H7 (cell line): Measurements from ENCODE around the gene SOAT2. TPM values are rescaled to one million over a fixed set of nuclear protein-coding genes. Genes with fewer than 3 reads are reported as not detected.

Experiments used
- DNase-seq: peaks from one replicate; pipeline ENCODE4 v3.0.0; 2012
- H3K27me3 ChIP-seq: 2 replicates; pipeline ENCODE4 v1.6.0; 2011; ENCODE audit warnings: mild to moderate bottlenecking, low read length; ENCODE audit not compliant: control insufficient read depth, insufficient read depth
- H3K36me3 ChIP-seq: replicated peaks from 2 replicates; pipeline ENCODE4 v1.5.1; 2011; ENCODE audit warnings: low read length; ENCODE audit not compliant: control insufficient read depth, insufficient read depth
- H3K4me3 ChIP-seq: 2 replicates; pipeline ENCODE4 v1.5.1; 2011; ENCODE audit warnings: low read depth, mild to moderate bottlenecking, control low read depth, low read length, moderate library complexity; ENCODE audit not compliant: insufficient read depth
- total RNA-seq: library from RNA; depleted of rRNA; stranded (reverse); fragments of >200 nt; shearing (Covaris generic); gene quantifications from 2 replicates; pipeline ENCODE4 v1.2.3, GENCODE V29; 2014

Gene SOAT2
- total RNA-seq, 1 experiment from 2014 or later: not detected

GRCh38 chr12:53123578-53124351 lies 20.5 kb downstream of the SOAT2 start:
- DNase-seq: peak; percentile 17
- Histone ChIP-seq H3K27me3 (peaks cover 3% of the 10 kb centered on the region), H3K4me3 (no peak overlapping the region), H3K36me3 (no peaks in the 10 kb centered on the region)

GRCh38 chr12:53124352-53124723 lies 21.1 kb downstream of the SOAT2 start:
- Histone ChIP-seq H3K27me3 (peaks cover 1% of the 10 kb centered on the region; the same call in 1 of the 2 replicates), H3K4me3 (no peak overlapping the region), H3K36me3 (no peaks in the 10 kb centered on the region)
- DNase-seq: no peak

GRCh38 chr12:53127169-53127568 lies 23.9 kb downstream of the SOAT2 start:
- Histone ChIP-seq H3K27me3 (peaks cover 1% of the 10 kb centered on the region; the same call in 1 of the 2 replicates), H3K36me3 (no peaks in the 10 kb centered on the region), H3K4me3 (no peak overlapping the region)
- peak; percentile 1 for DNase-seq

GRCh38 chr12:53128780-53129569 lies 25.7 kb downstream of the SOAT2 start:
- DNase-seq: peak; percentile 6
- Histone ChIP-seq H3K27me3 (peaks cover 1% of the 10 kb centered on the region; the same call in 1 of the 2 replicates), H3K36me3 (no peaks in the 10 kb centered on the region), H3K4me3 (no peak overlapping the region)

- peak; percentile 1 for DNase-seq
- Histone ChIP-seq H3K4me3 (no peak overlapping the region), H3K27me3 (0 out of 2 replicates have a peak, but pooled peaks cover 1% of the 10 kb centered on the region), H3K36me3 (no peaks in the 10 kb centered on the region)
These were observed 28.6 kb downstream of the SOAT2 start for GRCh38 chr12:53131844-53132243.

GRCh38 chr12:53133722-53134121 lies 30.4 kb downstream of the SOAT2 start:
- no peaks in the 10 kb centered on the region for H3K27me3 ChIP-seq
- no peaks in the 10 kb centered on the region for H3K36me3 ChIP-seq
- no peak for DNase-seq
- H3K4me3 ChIP-seq: no peak overlapping the region

GRCh38 chr12:53143355-53143754 lies 40.1 kb downstream of the SOAT2 start:
- no peak overlapping the region for H3K4me3 ChIP-seq
- no peaks in the 10 kb centered on the region for H3K27me3 ChIP-seq
- DNase-seq: peak; percentile 5
- no peaks in the 10 kb centered on the region for H3K36me3 ChIP-seq

GRCh38 chr12:53145383-53146260 lies 42.3 kb downstream of the SOAT2 start:
- H3K4me3 ChIP-seq: no peak overlapping the region
- no peaks in the 10 kb centered on the region for H3K36me3 ChIP-seq
- no peaks in the 10 kb centered on the region for H3K27me3 ChIP-seq
- DNase-seq: no peak

- DNase-seq: no peak
- H3K27me3 ChIP-seq: no peaks in the 10 kb centered on the region
- H3K4me3 ChIP-seq: no peak overlapping the region
- H3K36me3 ChIP-seq: no peaks in the 10 kb centered on the region
These were observed 43.9 kb downstream of the SOAT2 start for GRCh38 chr12:53147181-53147580.

GRCh38 chr12:53147653-53148052 lies 44.4 kb downstream of the SOAT2 start:
- Histone ChIP-seq H3K4me3 (no peak overlapping the region), H3K36me3 (no peaks in the 10 kb centered on the region), H3K27me3 (no peaks in the 10 kb centered on the region)
- DNase-seq: no peak

GRCh38 chr12:53151039-53151438 lies 47.8 kb downstream of the SOAT2 start:
- Histone ChIP-seq H3K4me3 (no peak overlapping the region), H3K36me3 (no peaks in the 10 kb centered on the region), H3K27me3 (no peaks in the 10 kb centered on the region)
- no peak for DNase-seq

- H3K27me3 ChIP-seq: no peaks in the 10 kb centered on the region
- H3K36me3 ChIP-seq: no peaks in the 10 kb centered on the region
- DNase-seq: no peak
- H3K4me3 ChIP-seq: no peak overlapping the region
These were observed 49.1 kb downstream of the SOAT2 start for GRCh38 chr12:53152390-53152789.

- peak overlapping the region; percentile 13; the same call in 1 of the 2 replicates for H3K4me3 ChIP-seq
- H3K27me3 ChIP-seq: peaks cover 15% of the 10 kb centered on the region
- peak; percentile 94 for DNase-seq
- H3K36me3 ChIP-seq: no peaks in the 10 kb centered on the region
These were observed 56.0 kb downstream of the SOAT2 start for GRCh38 chr12:53159195-53159839.

- no peak overlapping the region for H3K4me3 ChIP-seq
- H3K36me3 ChIP-seq: no peaks in the 10 kb centered on the region
- H3K27me3 ChIP-seq: peaks cover 15% of the 10 kb centered on the region
- peak; percentile 72 for DNase-seq
These were observed 56.7 kb downstream of the SOAT2 start for GRCh38 chr12:53160000-53160399.
